ENCODE data around the gene ATM. TPM values are rescaled to one million over a fixed set of nuclear protein-coding genes. Genes with fewer than 3 reads are reported as not detected.
A peak's percentile ranks its signal among the peaks of the same experiment; 100 is the strongest.
"Not testable (repeated sequence)": the region's sequence is repeated elsewhere in the genome, so short reads cannot be mapped to it uniquely, and the experiment has no call there.

Gene ATM
- total RNA-seq, 2 donors from 2014 or later: 128 to 134 TPM

DNA sequence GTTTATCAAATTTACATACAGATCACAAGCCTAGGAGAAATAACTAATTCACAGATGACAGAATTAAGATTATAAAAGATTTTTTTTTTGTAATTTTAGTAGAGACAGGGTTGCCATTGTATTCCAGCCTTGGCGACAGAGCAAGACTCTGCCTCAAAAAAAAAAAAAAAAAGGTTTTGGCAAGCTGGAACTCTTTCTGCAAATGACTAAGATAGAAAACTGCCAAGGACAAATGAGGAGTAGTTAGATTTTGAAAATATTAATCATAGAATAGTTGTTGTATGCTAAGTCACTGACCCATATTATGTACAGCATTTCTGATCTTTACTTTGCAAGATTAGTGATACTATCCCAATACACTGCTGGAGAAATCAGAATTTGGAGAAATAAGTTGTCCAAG lies 145.3 kb downstream of the ATM start:
- peaks cover 0 to 7% of the 10 kb centered on the region in 2 donors for H3K36me3 ChIP-seq (replicated peaks in 1 of 2; ENCODE audit: insufficient read depth in 1 of 2, low read depth in 2 of 2)
- 40 to 83% methylated on average over 1 of the region's 1 CpG for WGBS, 2 donors
- no peak for DNase-seq
- no peaks in the 10 kb centered on the region for H3K27me3 ChIP-seq
- TF ChIP-seq, protein P1, sequence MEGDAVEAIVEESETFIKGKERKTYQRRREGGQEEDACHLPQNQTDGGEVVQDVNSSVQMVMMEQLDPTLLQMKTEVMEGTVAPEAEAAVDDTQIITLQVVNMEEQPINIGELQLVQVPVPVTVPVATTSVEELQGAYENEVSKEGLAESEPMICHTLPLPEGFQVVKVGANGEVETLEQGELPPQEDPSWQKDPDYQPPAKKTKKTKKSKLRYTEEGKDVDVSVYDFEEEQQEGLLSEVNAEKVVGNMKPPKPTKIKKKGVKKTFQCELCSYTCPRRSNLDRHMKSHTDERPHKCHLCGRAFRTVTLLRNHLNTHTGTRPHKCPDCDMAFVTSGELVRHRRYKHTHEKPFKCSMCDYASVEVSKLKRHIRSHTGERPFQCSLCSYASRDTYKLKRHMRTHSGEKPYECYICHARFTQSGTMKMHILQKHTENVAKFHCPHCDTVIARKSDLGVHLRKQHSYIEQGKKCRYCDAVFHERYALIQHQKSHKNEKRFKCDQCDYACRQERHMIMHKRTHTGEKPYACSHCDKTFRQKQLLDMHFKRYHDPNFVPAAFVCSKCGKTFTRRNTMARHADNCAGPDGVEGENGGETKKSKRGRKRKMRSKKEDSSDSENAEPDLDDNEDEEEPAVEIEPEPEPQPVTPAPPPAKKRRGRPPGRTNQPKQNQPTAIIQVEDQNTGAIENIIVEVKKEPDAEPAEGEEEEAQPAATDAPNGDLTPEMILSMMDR (IDR thresholded peaks at IDR 0.05): no peak
- no peak for TF ChIP-seq POLR2A (IDR thresholded peaks at IDR 0.05)
- H3K27ac ChIP-seq: peak overlapping the region in 1 of 4 donors; percentile 14
- H3K4me3 ChIP-seq: no peak overlapping the region
- no peaks in the 10 kb centered on the region for H3K9me3 ChIP-seq
- ATAC-seq: no peak
- no peaks in the 10 kb centered on the region for H3K4me1 ChIP-seq
- intact Hi-C loops (cut with DNase I): no loop called here

DNA sequence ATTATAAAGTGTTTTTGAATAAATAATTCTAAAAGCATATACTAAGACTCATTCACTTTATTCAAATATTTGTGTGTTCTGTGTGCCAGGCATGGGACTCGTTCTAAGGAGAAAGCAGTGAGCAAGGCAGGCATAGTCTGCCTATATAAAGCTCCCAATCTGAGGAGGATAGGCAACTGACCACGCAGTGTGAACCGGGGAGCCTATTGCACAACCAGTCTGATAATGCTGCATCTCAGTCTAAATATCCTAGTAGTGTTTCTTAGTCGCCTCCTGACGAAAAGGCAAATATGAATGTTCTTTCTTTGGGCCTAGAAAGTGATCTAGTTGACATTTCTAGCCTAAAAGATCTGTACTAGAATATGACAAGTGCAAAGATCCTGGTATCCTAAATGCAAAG lies 146.2 kb downstream of the ATM start:
- DNase-seq (no peak), ATAC-seq (no peak)
- Histone ChIP-seq H3K9me3 (no peaks in the 10 kb centered on the region), H3K4me3 (no peak overlapping the region), H3K27ac (no peak overlapping the region), H3K4me1 (no peaks in the 10 kb centered on the region), H3K36me3 (replicated peaks in 1 of 2; ENCODE audit: insufficient read depth in 1 of 2, low read depth in 2 of 2) (peaks cover 0 to 7% of the 10 kb centered on the region in 2 donors), H3K27me3 (no peaks in the 10 kb centered on the region)
- intact Hi-C loops (cut with DNase I): no loop called here
- TF ChIP-seq, protein P1 (IDR thresholded peaks at IDR 0.05): no peak
- TF ChIP-seq POLR2A (IDR thresholded peaks at IDR 0.05): no peak
- 77 to 87% methylated on average over 5 of the region's 5 CpGs for WGBS, 2 donors

DNA sequence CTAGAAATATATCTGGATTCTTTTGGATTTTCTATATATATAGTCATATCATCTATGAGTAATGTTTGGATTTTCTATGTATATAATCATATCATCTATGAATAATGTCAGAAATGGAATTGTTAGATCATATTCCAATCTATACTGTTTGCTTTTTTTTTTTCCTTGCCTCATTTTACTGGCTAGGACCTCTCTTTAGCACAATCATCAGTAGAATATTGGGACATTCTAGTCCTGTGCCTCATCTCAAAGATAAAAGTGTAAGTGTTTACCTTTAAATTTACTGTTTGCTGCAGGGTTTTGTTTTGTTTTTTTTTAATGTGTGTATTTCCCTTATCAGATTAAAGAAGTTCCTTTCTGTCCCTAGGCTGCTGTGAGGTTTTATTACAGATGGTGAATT lies 147.4 kb downstream of the ATM start:
- Histone ChIP-seq H3K27ac (no peak overlapping the region), H3K27me3 (no peaks in the 10 kb centered on the region), H3K4me1 (no peaks in the 10 kb centered on the region), H3K4me3 (no peak overlapping the region), H3K36me3 (replicated peaks in 1 of 2; ENCODE audit: insufficient read depth in 1 of 2, low read depth in 2 of 2) (peaks cover 0 to 2% of the 10 kb centered on the region in 2 donors), H3K9me3 (no peaks in the 10 kb centered on the region)
- DNase-seq (no peak), ATAC-seq (no peak)
- intact Hi-C loops (cut with DNase I): no loop called here
- TF ChIP-seq POLR2A (IDR thresholded peaks at IDR 0.05): no peak
- TF ChIP-seq, protein P1 (IDR thresholded peaks at IDR 0.05): no peak

DNA sequence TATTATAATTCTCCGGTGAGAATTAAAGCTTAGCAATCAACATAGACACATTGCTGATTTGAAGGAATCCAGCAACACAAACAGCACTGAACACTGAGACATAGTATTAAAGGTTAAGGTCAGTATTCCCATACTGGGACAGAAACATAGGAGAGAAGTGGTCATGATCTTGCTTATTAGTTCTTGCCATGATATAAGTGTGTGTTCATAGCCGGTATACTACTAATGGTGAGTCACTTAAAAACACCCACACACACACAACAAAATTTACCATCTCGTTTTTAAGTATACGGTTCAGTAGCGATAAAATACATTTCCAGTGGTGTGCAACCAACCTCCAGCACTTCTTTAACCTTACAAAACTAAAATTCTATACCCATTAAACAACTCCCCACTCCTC lies 148.1 kb downstream of the ATM start:
- Histone ChIP-seq H3K9me3 (no peaks in the 10 kb centered on the region), H3K27ac (no peak overlapping the region), H3K36me3 (replicated peaks in 1 of 2; ENCODE audit: insufficient read depth in 1 of 2, low read depth in 2 of 2) (no peaks in the 10 kb centered on the region), H3K27me3 (no peaks in the 10 kb centered on the region), H3K4me3 (no peak overlapping the region), H3K4me1 (no peaks in the 10 kb centered on the region)
- 74 to 75% methylated on average over 5 of the region's 5 CpGs for WGBS, 2 donors
- ATAC-seq (no peak), DNase-seq (no peak)
- intact Hi-C loops (cut with DNase I): no loop called here
- TF ChIP-seq POLR2A (IDR thresholded peaks at IDR 0.05): no peak
- TF ChIP-seq, protein P1 (IDR thresholded peaks at IDR 0.05): no peak

DNA sequence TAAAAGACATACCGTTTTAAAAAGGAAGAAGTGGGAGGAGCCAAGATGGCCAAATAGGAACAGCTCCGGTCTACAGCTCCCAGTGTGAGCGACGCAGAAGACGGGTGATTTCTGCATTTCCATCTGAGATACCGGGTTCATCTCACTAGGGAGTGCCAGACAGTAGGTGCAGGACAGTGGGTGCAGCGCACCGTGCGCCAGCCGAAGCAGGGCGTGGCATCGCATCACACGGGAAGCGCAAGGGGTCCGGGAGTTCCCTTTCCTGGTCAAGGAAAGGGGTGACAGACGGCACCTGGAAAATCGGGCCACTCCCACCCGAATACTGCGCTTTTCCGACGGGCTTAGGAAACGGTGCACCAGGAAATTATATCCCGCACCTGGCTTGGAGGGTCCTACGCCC lies 150.6 kb downstream of the ATM start:
- H3K27me3 ChIP-seq; DNase-seq; H3K4me3 ChIP-seq; H3K36me3 ChIP-seq (replicated peaks in 1 of 2; ENCODE audit: insufficient read depth in 1 of 2, low read depth in 2 of 2); H3K9me3 ChIP-seq; intact Hi-C loops (cut with DNase I); H3K27ac ChIP-seq; ATAC-seq; H3K4me1 ChIP-seq: not testable (repeated sequence)
- WGBS, 2 donors: 91 to 92% methylated on average over 22 to 24 of the region's 24 CpGs

Data from body of pancreas (tissue), 4 donors.